NB4 (cell line): Measurements from ENCODE around the gene GRIK3.

Experiments used
- DNase-seq: peaks from one replicate; pipeline ENCODE4 v3.0.0; 2010; ENCODE audit warnings: low read depth
- H3K4me3 ChIP-seq: one replicate; pipeline ENCODE4 v1.5.1; 2011; ENCODE audit warnings: mild to moderate bottlenecking, low read depth, low read length, moderate library complexity
- MYC ChIP-seq: IDR thresholded peaks from 2 replicates; pipeline ENCODE4 v1.6.1; 2011; ENCODE audit warnings: low read depth, low read length
- POLR2A ChIP-seq: IDR thresholded peaks from 2 replicates; pipeline ENCODE4 v1.6.1; 2011; ENCODE audit warnings: mild to moderate bottlenecking; ENCODE audit not compliant: insufficient read length; ENCODE audit errors: extremely low read depth
- TF ChIP-seq, protein P1 (sequence below): IDR thresholded peaks from one replicate; pipeline ENCODE4 v1.5.1; 2012; ENCODE audit warnings: low read depth, low read length
- TF ChIP-seq, protein P2 (sequence below): IDR thresholded peaks from 2 replicates; pipeline ENCODE4 v1.6.1; 2011; ENCODE audit warnings: low read depth, low read length

GRIK3 gene

DNA sequence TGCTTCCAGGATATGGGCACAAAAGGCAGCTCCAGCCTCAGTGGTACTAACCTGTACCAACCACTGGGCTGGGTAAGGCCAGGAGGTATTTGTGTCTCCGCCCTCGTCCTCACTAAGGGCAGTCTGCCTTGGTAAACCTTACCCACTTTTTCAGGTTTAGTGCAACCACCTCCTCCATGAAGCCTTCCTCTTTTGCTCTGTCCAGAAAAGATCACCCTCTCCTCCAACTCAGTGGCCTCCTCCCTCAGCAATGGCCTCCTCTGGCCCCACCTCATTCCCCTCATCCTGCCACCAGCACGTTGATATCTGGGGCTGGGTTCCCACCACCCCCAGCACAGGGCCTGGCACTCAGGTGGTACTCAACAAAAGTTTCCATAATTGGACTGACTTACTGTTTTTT lies 161.5 kb downstream of the GRIK3 start:
- TF ChIP-seq MYC (no peak), POLR2A (no peak)
- TF ChIP-seq, protein P1, sequence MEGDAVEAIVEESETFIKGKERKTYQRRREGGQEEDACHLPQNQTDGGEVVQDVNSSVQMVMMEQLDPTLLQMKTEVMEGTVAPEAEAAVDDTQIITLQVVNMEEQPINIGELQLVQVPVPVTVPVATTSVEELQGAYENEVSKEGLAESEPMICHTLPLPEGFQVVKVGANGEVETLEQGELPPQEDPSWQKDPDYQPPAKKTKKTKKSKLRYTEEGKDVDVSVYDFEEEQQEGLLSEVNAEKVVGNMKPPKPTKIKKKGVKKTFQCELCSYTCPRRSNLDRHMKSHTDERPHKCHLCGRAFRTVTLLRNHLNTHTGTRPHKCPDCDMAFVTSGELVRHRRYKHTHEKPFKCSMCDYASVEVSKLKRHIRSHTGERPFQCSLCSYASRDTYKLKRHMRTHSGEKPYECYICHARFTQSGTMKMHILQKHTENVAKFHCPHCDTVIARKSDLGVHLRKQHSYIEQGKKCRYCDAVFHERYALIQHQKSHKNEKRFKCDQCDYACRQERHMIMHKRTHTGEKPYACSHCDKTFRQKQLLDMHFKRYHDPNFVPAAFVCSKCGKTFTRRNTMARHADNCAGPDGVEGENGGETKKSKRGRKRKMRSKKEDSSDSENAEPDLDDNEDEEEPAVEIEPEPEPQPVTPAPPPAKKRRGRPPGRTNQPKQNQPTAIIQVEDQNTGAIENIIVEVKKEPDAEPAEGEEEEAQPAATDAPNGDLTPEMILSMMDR, result no peak
- TF ChIP-seq, protein P2, sequence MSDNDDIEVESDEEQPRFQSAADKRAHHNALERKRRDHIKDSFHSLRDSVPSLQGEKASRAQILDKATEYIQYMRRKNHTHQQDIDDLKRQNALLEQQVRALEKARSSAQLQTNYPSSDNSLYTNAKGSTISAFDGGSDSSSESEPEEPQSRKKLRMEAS, result no peak
- DNase-seq, result no peak
- no peak overlapping the region for H3K4me3 ChIP-seq

DNA sequence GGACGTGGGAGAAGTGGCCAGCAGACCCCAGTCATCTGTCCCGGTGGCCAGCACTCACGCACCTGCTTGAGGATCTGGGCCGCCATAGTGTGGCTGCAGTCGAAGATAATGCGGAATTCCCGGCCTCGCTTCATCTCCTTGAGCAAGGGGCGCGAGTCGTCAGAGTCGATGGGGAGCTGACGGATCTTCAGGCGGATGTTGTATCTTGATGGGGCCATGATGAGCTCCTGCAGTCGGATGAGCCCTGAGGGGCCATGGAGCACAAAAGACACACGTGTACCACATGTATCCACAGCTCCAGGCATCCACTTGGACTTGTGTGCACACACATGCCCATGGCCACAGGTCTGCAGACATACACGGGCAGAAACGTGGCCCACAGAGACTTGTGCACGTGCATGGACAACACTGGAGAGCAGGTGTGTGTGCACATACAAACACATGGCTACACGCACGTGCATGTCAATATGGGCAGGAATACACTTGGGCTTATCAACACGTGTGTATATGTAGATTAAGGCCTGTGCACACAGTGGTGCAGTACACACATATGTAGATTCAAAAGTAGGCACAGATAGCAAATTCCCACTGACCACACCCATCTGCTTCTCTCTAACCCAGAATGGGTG lies 162.1 kb downstream of the GRIK3 start:
- no peak for TF ChIP-seq POLR2A
- TF ChIP-seq, protein P2, result no peak
- no peak for TF ChIP-seq MYC
- TF ChIP-seq, protein P1, result no peak
- H3K4me3 ChIP-seq, result no peak overlapping the region
- DNase-seq, result no peak

DNA sequence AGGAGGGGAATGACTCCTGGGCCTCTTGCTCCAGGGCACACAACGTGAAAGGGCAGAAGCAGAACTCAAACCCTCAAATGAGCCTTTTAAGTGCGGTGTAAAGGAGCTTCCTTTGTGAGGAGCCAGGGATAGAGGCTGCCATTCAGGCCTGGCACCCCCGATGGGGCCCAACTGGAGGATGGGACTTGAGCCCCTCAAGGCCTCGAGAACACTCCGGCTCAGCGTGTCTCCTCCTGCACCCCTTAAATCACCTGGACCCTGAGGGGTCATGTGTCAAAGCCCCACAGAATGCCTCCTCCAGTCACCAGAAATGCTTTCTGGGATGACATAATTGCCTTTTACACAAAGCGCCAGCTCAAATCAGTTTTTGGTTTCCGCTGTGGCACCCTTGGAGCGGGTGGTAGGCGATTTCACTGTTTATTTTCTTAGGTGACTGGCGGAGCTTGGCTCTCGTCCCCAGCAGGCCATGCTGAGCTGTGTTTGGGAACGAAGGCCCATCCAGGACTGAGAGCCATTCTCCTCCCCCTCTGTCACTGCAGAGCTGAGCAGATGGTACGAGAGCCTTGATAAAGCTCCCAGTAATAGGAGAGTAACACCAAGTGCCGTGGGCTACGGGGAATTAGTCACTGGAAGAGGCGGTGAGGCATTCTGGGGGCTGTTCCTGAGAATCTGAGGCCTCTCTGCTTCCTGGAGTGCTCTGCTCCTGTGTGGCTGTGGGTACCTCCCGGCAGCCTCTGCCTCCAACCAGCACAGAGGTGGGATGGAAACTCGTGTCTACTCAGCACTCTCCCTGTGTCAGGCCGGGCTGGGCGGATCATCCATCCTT lies 163.0 kb downstream of the GRIK3 start:
- TF ChIP-seq, protein P2, result no peak
- no peak overlapping the region for H3K4me3 ChIP-seq
- DNase-seq, result no peak

DNA sequence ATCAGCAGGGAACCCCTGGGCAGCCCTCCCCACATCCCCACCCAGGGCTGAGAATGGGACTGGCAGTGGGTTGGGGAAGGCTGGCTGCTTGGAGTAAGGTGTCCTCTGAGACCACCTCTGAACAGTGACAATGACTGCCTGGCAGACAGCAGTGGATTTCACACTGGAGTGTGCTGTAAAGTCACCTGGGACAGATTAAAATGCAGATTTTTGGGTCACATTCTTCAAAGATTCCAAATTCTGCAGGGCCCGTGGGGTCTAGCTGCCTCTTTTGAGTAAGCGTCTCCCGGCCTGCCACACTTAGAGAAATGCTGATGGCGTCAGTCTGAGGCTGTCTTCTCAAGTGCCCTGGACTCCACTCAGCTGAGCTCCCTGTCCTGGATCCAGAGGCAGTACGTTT lies 164.5 kb downstream of the GRIK3 start:
- H3K4me3 ChIP-seq, result no peak overlapping the region
- no peak for DNase-seq
- no peak for TF ChIP-seq MYC
- no peak for TF ChIP-seq POLR2A
- TF ChIP-seq, protein P1, result no peak
- TF ChIP-seq, protein P2, result no peak

DNA sequence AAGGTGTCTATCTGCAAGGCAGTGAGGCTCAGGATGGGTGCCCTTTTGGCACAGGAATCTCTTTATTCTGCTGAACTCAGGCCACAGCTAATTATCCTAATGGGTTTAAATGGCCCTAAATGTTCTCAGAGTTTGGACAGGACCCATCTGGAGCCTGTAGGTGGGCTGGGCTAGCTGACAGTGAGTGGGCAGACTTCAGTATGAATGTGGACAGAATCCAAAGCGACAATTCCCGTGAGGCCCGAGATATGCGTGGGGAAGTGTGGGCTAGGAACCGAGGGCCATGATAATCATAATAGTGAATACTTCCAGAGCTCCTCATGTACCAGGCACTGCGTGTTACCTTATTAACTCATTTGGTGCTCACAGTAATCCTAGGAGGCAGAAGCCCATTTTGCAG lies 165.3 kb downstream of the GRIK3 start:
- no peak overlapping the region for H3K4me3 ChIP-seq
- no peak for DNase-seq
- no peak for TF ChIP-seq MYC
- TF ChIP-seq, protein P2, result no peak
- TF ChIP-seq, protein P1, result no peak
- no peak for TF ChIP-seq POLR2A

DNA sequence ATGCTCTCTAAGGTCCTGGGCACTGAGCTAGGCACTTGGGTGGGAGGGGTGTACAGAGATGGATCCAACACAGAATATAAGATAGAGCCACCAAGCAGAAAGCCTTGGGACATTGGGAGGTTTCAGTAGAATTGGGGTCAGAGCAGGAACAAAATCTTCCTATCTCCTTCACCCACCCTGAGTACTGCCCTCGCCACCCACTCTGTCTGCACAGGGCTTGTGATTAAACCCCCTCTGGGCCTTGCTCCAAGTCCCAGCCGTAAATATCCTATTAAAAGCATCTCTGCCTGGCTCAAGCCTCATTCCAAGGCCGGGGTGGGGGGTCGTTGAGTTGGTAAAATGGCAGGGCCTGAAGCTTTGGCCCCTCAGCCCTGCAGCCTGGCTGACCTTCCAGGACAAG lies 166.7 kb downstream of the GRIK3 start:
- no peak overlapping the region for H3K4me3 ChIP-seq
- DNase-seq, result no peak
- TF ChIP-seq, protein P2, result no peak
- TF ChIP-seq POLR2A (no peak), MYC (no peak)
- TF ChIP-seq, protein P1, result no peak
